ENCODE results near the gene SMARCD3. TPM values are rescaled to one million over a fixed set of nuclear protein-coding genes. Genes with fewer than 3 reads are reported as not detected.

SMARCD3 gene
- total and polyA plus RNA-seq, 3 donors from 2014 or later, result 55.1 to 122 (median 94.0) TPM

GRCh38 chr7:151238924-151239836 is 9.3 kb downstream of the SMARCD3 start:
- Histone ChIP-seq H3K4me1 (no peaks in the 10 kb centered on the region), H3K36me3 (ENCODE audit: low read depth, missing control alignments) (no peaks in the 10 kb centered on the region), H3K4me3 (no peak overlapping the region), H3K27me3 (no peaks in the 10 kb centered on the region), H3K27ac (no peak overlapping the region), H3K9me3 (no peaks in the 10 kb centered on the region)
- intact Hi-C loops (cut with DNase I; ENCODE audit: low total_unique reads), result no loop called here
- TF ChIP-seq POLR2A (IDR thresholded peaks at IDR 0.05) (no peak), CTCF (IDR thresholded peaks at IDR 0.05) (no peak)
- DNase-seq, result no peak
- WGBS, 2 donors, result 90 to 92% methylated on average over 20 to 25 of the region's 25 CpGs

- no peak overlapping the region for H3K4me3 ChIP-seq
- TF ChIP-seq POLR2A (IDR thresholded peaks at IDR 0.05) (no peak), CTCF (IDR thresholded peaks at IDR 0.05) (no peak)
- no peak overlapping the region for H3K27ac ChIP-seq
- H3K4me1 ChIP-seq, result peaks cover 8% of the 10 kb centered on the region
- no peaks in the 10 kb centered on the region for H3K36me3 ChIP-seq (ENCODE audit: low read depth, missing control alignments)
- H3K27me3 ChIP-seq, result no peaks in the 10 kb centered on the region
- intact Hi-C loops (cut with DNase I; ENCODE audit: low total_unique reads), result no loop called here
- no peaks in the 10 kb centered on the region for H3K9me3 ChIP-seq
- DNase-seq, result no peak
- WGBS, 2 donors, result 73 to 76% methylated on average over 3 to 11 of the region's 17 CpGs
These were observed 10.2 kb downstream of the SMARCD3 start for GRCh38 chr7:151238190-151238810.

GRCh38 chr7:151237244-151238189 is 11.0 kb downstream of the SMARCD3 start:
- Histone ChIP-seq H3K9me3 (no peaks in the 10 kb centered on the region), H3K4me1 (peaks cover 9% of the 10 kb centered on the region), H3K27me3 (no peaks in the 10 kb centered on the region), H3K36me3 (ENCODE audit: low read depth, missing control alignments) (no peaks in the 10 kb centered on the region), H3K27ac (no peak overlapping the region), H3K4me3 (no peak overlapping the region)
- intact Hi-C loops (cut with DNase I; ENCODE audit: low total_unique reads), result no loop called here
- WGBS, 2 donors, result 74 to 84% methylated on average over 14 to 44 of the region's 44 CpGs
- no peak for DNase-seq
- no peak for TF ChIP-seq POLR2A (IDR thresholded peaks at IDR 0.05)
- no peak for TF ChIP-seq CTCF (IDR thresholded peaks at IDR 0.05)

- TF ChIP-seq CTCF (IDR thresholded peaks at IDR 0.05) (no peak), POLR2A (IDR thresholded peaks at IDR 0.05) (no peak)
- Histone ChIP-seq H3K9me3 (no peaks in the 10 kb centered on the region), H3K36me3 (ENCODE audit: low read depth, missing control alignments) (no peaks in the 10 kb centered on the region), H3K27me3 (no peaks in the 10 kb centered on the region), H3K27ac (no peak overlapping the region), H3K4me3 (no peak overlapping the region), H3K4me1 (peaks cover 14% of the 10 kb centered on the region)
- DNase-seq, result no peak
- 81 to 85% methylated on average over 13 of the region's 13 CpGs for WGBS, 2 donors
- intact Hi-C loops (cut with DNase I; ENCODE audit: low total_unique reads), result no loop called here
These were observed 12.1 kb downstream of the SMARCD3 start for GRCh38 chr7:151236406-151236805.

Data from testis (tissue), 3 donors.